CD14-positive monocyte (primary cell): ENCODE results near the gene VPS26B. TPM values are rescaled to one million over a fixed set of nuclear protein-coding genes. Genes with fewer than 3 reads are reported as not detected.
A peak's percentile ranks its signal among the peaks of the same experiment; 100 is the strongest.

Source experiments
- DNase-seq, 3 donors: peaks; one replicate each; pipeline ENCODE4 v3.0.0-alpha.2; 2011 to 2022
- H2AFZ ChIP-seq: 2 replicates; pipeline ENCODE4 v1.6.0; 2012; ENCODE audit warnings: mild to moderate bottlenecking, low read depth, low read length, inconsistent platforms; ENCODE audit not compliant: insufficient read depth, poor library complexity, severe bottlenecking
- H3K27ac ChIP-seq, 2 donors: 1 replicate in 1 of 2; 2 replicates in 1 of 2; pipeline ENCODE4 v1.5.1; 2012 to 2013; ENCODE audit warnings: low read length in 2 of 2, control low read depth in 1 of 2, inconsistent platforms in 1 of 2, low read depth in 1 of 2, mild to moderate bottlenecking in 1 of 2
- H3K27me3 ChIP-seq, 2 donors: one replicate each; pipeline versions ENCODE4 v1.6.0 to v1.6.1; 2011 to 2013; ENCODE audit warnings: low read length in 2 of 2; ENCODE audit not compliant: control insufficient read depth in 2 of 2, insufficient read depth in 2 of 2
- H3K36me3 ChIP-seq, 2 donors: replicated peaks in 1 of 2; 1 replicate in 1 of 2; 2 replicates in 1 of 2; pipeline versions ENCODE4 v1.5.1 to v1.6.1; 2012 to 2013; ENCODE audit warnings: low read length in 2 of 2, control low read depth in 1 of 2, inconsistent platforms in 1 of 2, mild to moderate bottlenecking in 1 of 2; ENCODE audit not compliant: insufficient read depth in 2 of 2, control insufficient read depth in 1 of 2
- H3K4me1 ChIP-seq, 2 donors: 1 replicate in 1 of 2; 2 replicates in 1 of 2; pipeline versions ENCODE4 v1.5.1 to v1.6.1; 2012 to 2013; ENCODE audit warnings: low read length in 2 of 2, control low read depth in 1 of 2, inconsistent platforms in 1 of 2, mild to moderate bottlenecking in 1 of 2, moderate library complexity in 1 of 2; ENCODE audit not compliant: insufficient read depth in 2 of 2, control insufficient read depth in 1 of 2
- H3K4me2 ChIP-seq: replicated peaks from 2 replicates; pipeline ENCODE3; 2012; ENCODE audit warnings: low read length, moderate library complexity, mild to moderate bottlenecking; ENCODE audit not compliant: poor library complexity, severe bottlenecking; ENCODE audit errors: extremely low read depth
- H3K4me3 ChIP-seq, 3 experiments: fragments of 200-600 bp in 1 of 3; sonication (generic) in 1 of 3; replicated peaks in 1 of 3; 1 replicate in 2 of 3; 2 replicates in 1 of 3; pipeline ENCODE4 v1.5.1; 2011 to 2013; ENCODE audit warnings: low read length in 3 of 3, mild to moderate bottlenecking in 3 of 3, control low read depth in 2 of 3, low read depth in 2 of 3, inconsistent platforms in 1 of 3, moderate library complexity in 1 of 3
- H3K79me2 ChIP-seq: 2 replicates; pipeline ENCODE4 v1.6.0; 2012; ENCODE audit warnings: mild to moderate bottlenecking, control low read depth, inconsistent platforms, low read length, moderate library complexity; ENCODE audit not compliant: insufficient read depth
- H3K9ac ChIP-seq: 2 replicates; pipeline ENCODE4 v1.6.0; 2017; ENCODE audit warnings: low read length, mild to moderate bottlenecking; ENCODE audit not compliant: insufficient read depth, poor library complexity, severe bottlenecking
- H3K9me3 ChIP-seq, 2 donors: replicated peaks in 1 of 2; 1 replicate in 1 of 2; 2 replicates in 1 of 2; pipeline versions ENCODE4 v1.5.1 to v1.6.1; 2012 to 2013; ENCODE audit warnings: low read length in 2 of 2, control low read depth in 1 of 2; ENCODE audit not compliant: control insufficient read depth in 1 of 2, insufficient read depth in 1 of 2
- H4K20me1 ChIP-seq: 2 replicates; pipeline ENCODE4 v1.6.0; 2012; ENCODE audit warnings: mild to moderate bottlenecking, low read length, control low read depth, moderate library complexity; ENCODE audit not compliant: insufficient read depth
- H3K27ac Mint-ChIP-seq, 7 donors: one replicate each; pipeline ENCODE4 v1.8.0; 2020; ENCODE audit warnings: mild to moderate bottlenecking in 7 of 7, mixed read lengths in 7 of 7, moderate library complexity in 6 of 7, inconsistent platforms in 2 of 7
- H3K27me3 Mint-ChIP-seq, 3 donors: one replicate each; pipeline ENCODE4 v1.8.0; 2021 to 2022; ENCODE audit warnings: low read depth in 3 of 3, mild to moderate bottlenecking in 3 of 3, mixed read lengths in 3 of 3, moderate library complexity in 3 of 3, inconsistent platforms in 1 of 3
- H3K36me3 Mint-ChIP-seq, 2 donors: one replicate each; pipeline ENCODE4 v1.8.0; 2020; ENCODE audit warnings: mixed read lengths in 2 of 2, inconsistent platforms in 1 of 2, mild to moderate bottlenecking in 1 of 2
- H3K4me1 Mint-ChIP-seq: one replicate; pipeline ENCODE4 v1.8.0; 2020; ENCODE audit warnings: mild to moderate bottlenecking, mixed read lengths
- H3K4me3 Mint-ChIP-seq, 2 donors: one replicate each; pipeline ENCODE4 v1.8.0; 2020; ENCODE audit warnings: mild to moderate bottlenecking in 2 of 2, mixed read lengths in 2 of 2, moderate library complexity in 1 of 2
- H3K9me3 Mint-ChIP-seq, 7 donors: one replicate each; pipeline ENCODE4 v1.8.0; 2020 to 2022; ENCODE audit warnings: mixed read lengths in 7 of 7, mild to moderate bottlenecking in 6 of 7, moderate library complexity in 6 of 7, inconsistent platforms in 2 of 7
- CTCF ChIP-seq: fragments of 200-600 bp; IDR thresholded peaks from one replicate; pipeline ENCODE4 v1.8.0; 2022; ENCODE audit warnings: antibody characterized with exemption, mild to moderate bottlenecking
- WGBS: methylation state at CpG from one replicate; pipeline ENCODE4 v1.1.5; 2013; ENCODE audit warnings: missing lambda C conversion rate; ENCODE audit not compliant: insufficient coverage; 5-methylcytosine and 5-hydroxymethylcytosine counted together
- intact Hi-C, 2 donors: fragments of 100-400 bp; cut with micrococcal nuclease; formaldehyde crosslinking; loops; one replicate each; pipeline versions ENCODE4 v1.15.0 to v1.15.1; 2023
- polyA plus RNA-seq, 3 donors: library from polyadenylated mRNA; depleted of rRNA in 1 of 3; unstranded in 2 of 3; stranded (reverse) in 1 of 3; fragments of 300-500 nt in 2 of 3; fragments of >200 nt in 1 of 3; fragmentation: Illumina TruSeq in 2 of 3; gene quantifications; 1 replicate in 2 of 3; 2 replicates in 1 of 3; pipeline ENCODE4 v1.2.3, GENCODE V29; 2012 to 2021

VPS26B gene
- polyA plus RNA-seq, 3 donors: 30.4 to 38.4 (median 34.3) TPM

DNA sequence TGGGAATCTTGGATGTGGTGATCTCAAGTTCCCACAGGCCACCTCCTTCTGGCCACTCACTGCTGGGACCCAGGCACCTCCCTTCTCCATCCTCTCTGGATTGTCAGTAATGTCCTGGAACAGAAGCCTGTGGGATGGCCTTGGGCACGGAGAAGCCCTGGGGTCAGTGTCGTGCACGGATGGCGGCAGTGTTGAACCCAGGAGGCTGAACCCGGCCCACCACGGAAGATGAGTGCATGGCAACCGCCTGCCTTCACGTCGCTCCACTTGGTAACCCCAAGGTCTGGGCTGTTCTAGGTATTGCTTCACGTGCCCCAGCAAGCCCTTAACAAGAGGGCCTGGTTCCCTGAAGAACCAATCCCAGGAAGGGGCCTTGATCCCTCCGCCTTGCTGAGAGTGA lies 21.6 kb downstream of the VPS26B start:
- no peak overlapping the region for H3K27ac ChIP-seq
- no peaks in the 10 kb centered on the region for H3K27me3 ChIP-seq
- H2AFZ ChIP-seq: no peak overlapping the region
- H3K27ac Mint-ChIP-seq: no peak overlapping the region
- no peak overlapping the region for H3K9ac ChIP-seq
- peaks cover 8 to 9% of the 10 kb centered on the region in 2 donors for H3K4me1 ChIP-seq
- no peak for TF ChIP-seq CTCF
- H4K20me1 ChIP-seq: no peaks in the 10 kb centered on the region
- no peaks in the 10 kb centered on the region for H3K9me3 ChIP-seq
- peaks cover 83 to 86% of the 10 kb centered on the region in 2 donors for H3K36me3 Mint-ChIP-seq
- no peak for DNase-seq
- no peaks in the 10 kb centered on the region for H3K9me3 Mint-ChIP-seq
- H3K36me3 ChIP-seq: peaks cover 81 to 94% of the 10 kb centered on the region in 2 donors
- H3K79me2 ChIP-seq: no peaks in the 10 kb centered on the region
- H3K4me3 Mint-ChIP-seq: no peak overlapping the region
- intact Hi-C loops: no loop called here
- peaks cover 4% of the 10 kb centered on the region for H3K4me1 Mint-ChIP-seq
- no peaks in the 10 kb centered on the region for H3K27me3 Mint-ChIP-seq
- 94% methylated on average over 11 of the region's 11 CpGs for WGBS
- H3K4me3 ChIP-seq: no peak overlapping the region
- no peak overlapping the region for H3K4me2 ChIP-seq

DNA sequence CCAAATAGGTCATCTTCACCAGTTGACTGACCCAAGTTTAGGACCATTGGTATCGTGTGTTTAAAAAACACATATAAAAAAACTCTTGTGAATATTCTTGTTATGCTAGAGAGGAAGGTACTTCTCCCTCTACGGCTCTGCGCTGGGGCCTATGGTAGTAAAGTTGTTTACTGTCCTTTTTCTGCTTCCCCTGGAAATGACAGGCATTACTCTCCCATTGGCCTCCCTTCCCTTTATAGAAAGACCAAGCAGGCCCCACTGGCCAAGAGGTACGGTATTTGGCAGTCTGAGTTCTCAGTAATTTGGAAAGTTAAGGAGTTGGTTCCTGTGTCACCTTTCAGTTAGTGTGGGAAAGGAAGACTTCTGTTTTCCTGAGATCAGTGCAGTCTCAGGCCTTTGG lies 22.2 kb downstream of the VPS26B start:
- peaks cover 75 to 88% of the 10 kb centered on the region in 2 donors for H3K36me3 ChIP-seq
- H3K4me1 ChIP-seq: peaks cover 8 to 9% of the 10 kb centered on the region in 2 donors
- H3K27ac Mint-ChIP-seq: peak overlapping the region in 1 of 7 donors; percentile 60
- peaks cover 4% of the 10 kb centered on the region for H3K4me1 Mint-ChIP-seq
- H3K9ac ChIP-seq: no peak overlapping the region
- TF ChIP-seq CTCF: no peak
- DNase-seq: no peak
- no peak overlapping the region for H3K27ac ChIP-seq
- H3K27me3 ChIP-seq: no peaks in the 10 kb centered on the region
- intact Hi-C loops: no loop called here
- WGBS: 83% methylated on average over 1 of the region's 4 CpGs
- H3K4me3 Mint-ChIP-seq: no peak overlapping the region
- no peak overlapping the region for H3K4me3 ChIP-seq
- no peaks in the 10 kb centered on the region for H3K9me3 Mint-ChIP-seq
- no peaks in the 10 kb centered on the region for H3K79me2 ChIP-seq
- no peak overlapping the region for H3K4me2 ChIP-seq
- no peaks in the 10 kb centered on the region for H3K27me3 Mint-ChIP-seq
- no peaks in the 10 kb centered on the region for H3K9me3 ChIP-seq
- H3K36me3 Mint-ChIP-seq: peaks cover 80 to 81% of the 10 kb centered on the region in 2 donors
- H2AFZ ChIP-seq: no peak overlapping the region
- H4K20me1 ChIP-seq: no peaks in the 10 kb centered on the region
